Endothelial cell of umbilical vein (primary cell): ENCODE measurements around the gene RSPO3. TPM values are rescaled to one million over a fixed set of nuclear protein-coding genes. Genes with fewer than 3 reads are reported as not detected.

Experiments used
- BruUV-seq: library from RNA; stranded (reverse); fragments of 400-500 nt; replicated peaks from 2 replicates; lab custom pipeline; 2021; lab: Mats Ljungman, UMichigan
- CTCF ChIA-PET: fragments of 300-600, 350-600 bp; sonication (Branson Sonifier 250); formaldehyde crosslinking; loops from one replicate; lab custom pipeline; 2021; ENCODE audit warnings: antibody characterized with exemption, inconsistent platforms; lab: Charles Lee
- POLR2A ChIA-PET: fragments of 300-600, 350-600 bp; sonication (Branson Sonifier 250); formaldehyde crosslinking; loops from one replicate; lab custom pipeline; 2021; ENCODE audit warnings: antibody characterized with exemption, inconsistent platforms; lab: Charles Lee
- DNase-seq: peaks from one replicate; pipeline ENCODE4 v3.0.0-alpha.2; 2011; ENCODE audit warnings: low read depth, low spot score
- FAIRE-seq: peaks from 2 replicates; lab custom pipeline; 2011; peaks lifted over from hg19 to GRCh38; lab: Jason Lieb, UNC
- H2AFZ ChIP-seq: 2 replicates; pipeline ENCODE4 v1.6.0; 2012; ENCODE audit warnings: low read depth, low read length, control low read depth, inconsistent platforms
- H3K27ac ChIP-seq: 2 replicates; pipeline ENCODE4 v1.5.1; 2011; ENCODE audit warnings: low read depth, mild to moderate bottlenecking, control low read depth, low read length, moderate library complexity; ENCODE audit not compliant: insufficient read depth
- H3K27me3 ChIP-seq, 2 experiments: 2 replicates each; pipeline versions ENCODE4 v1.6.0 to v1.6.1; 2011; ENCODE audit warnings: low read length in 2 of 2, mixed read lengths in 1 of 2; ENCODE audit not compliant: control insufficient read depth in 2 of 2, insufficient read depth in 2 of 2
- H3K36me3 ChIP-seq, 2 experiments: 2 replicates in 1 of 2; 3 replicates in 1 of 2; pipeline ENCODE4 v1.5.1; 2011; ENCODE audit warnings: low read length in 2 of 2, mild to moderate bottlenecking in 1 of 2, moderate library complexity in 1 of 2; ENCODE audit not compliant: control insufficient read depth in 2 of 2, insufficient read depth in 2 of 2; ENCODE audit errors: extremely low read depth in 1 of 2
- H3K4me1 ChIP-seq: 3 replicates; pipeline ENCODE4 v1.5.1; 2011; ENCODE audit warnings: mild to moderate bottlenecking, low read length; ENCODE audit not compliant: control insufficient read depth, insufficient read depth; ENCODE audit errors: extremely low read depth
- H3K4me2 ChIP-seq: 2 replicates; pipeline ENCODE4 v1.6.1; 2011; ENCODE audit warnings: low read length, control low read depth, mixed read lengths; ENCODE audit not compliant: insufficient read depth
- H3K4me3 ChIP-seq, 3 experiments: fragments of 200-600 bp in 1 of 3; sonication (generic), shearing (Covaris generic) in 1 of 3; replicated peaks in 1 of 3; 2 replicates each; pipeline ENCODE4 v1.5.1; 2011 to 2016; ENCODE audit warnings: control low read depth in 3 of 3, low read length in 3 of 3, mild to moderate bottlenecking in 2 of 3, inconsistent platforms in 1 of 3, low read depth in 1 of 3, moderate library complexity in 1 of 3; ENCODE audit not compliant: insufficient read depth in 1 of 3
- H3K79me2 ChIP-seq: 2 replicates; pipeline ENCODE4 v1.6.0; 2012; ENCODE audit warnings: low read length, inconsistent platforms; ENCODE audit not compliant: control insufficient read depth, insufficient read depth
- H3K9ac ChIP-seq: replicated peaks from 2 replicates; pipeline ENCODE3; 2011; ENCODE audit warnings: low read length, control low read depth; ENCODE audit not compliant: insufficient read depth; ENCODE audit errors: extremely low read depth
- H3K9me1 ChIP-seq: replicated peaks from 3 replicates; pipeline ENCODE4 v1.6.0; 2011; ENCODE audit warnings: mild to moderate bottlenecking, low read length; ENCODE audit not compliant: control insufficient read depth, insufficient read depth; ENCODE audit errors: extremely low read depth
- H3K9me3 ChIP-seq: replicated peaks from 2 replicates; pipeline ENCODE4 v1.5.1; 2012; ENCODE audit warnings: low read length, inconsistent platforms; ENCODE audit not compliant: control insufficient read depth, insufficient read depth
- H4K20me1 ChIP-seq: replicated peaks from 2 replicates; pipeline ENCODE3; 2011; ENCODE audit warnings: mild to moderate bottlenecking, low read length; ENCODE audit not compliant: control insufficient read depth, insufficient read depth; ENCODE audit errors: extremely low read depth
- CTCF ChIP-seq, 2 donors: IDR thresholded peaks; 1 replicate in 1 of 2; 2 replicates in 1 of 2; pipeline ENCODE4 v1.5.1; 2011; ENCODE audit warnings: low read length in 2 of 2, mild to moderate bottlenecking in 2 of 2, moderate library complexity in 2 of 2, control low read depth in 1 of 2, inconsistent platforms in 1 of 2, low read depth in 1 of 2; ENCODE audit not compliant: insufficient read depth in 1 of 2; ENCODE audit errors: extremely low read depth in 1 of 2
- EZH2 ChIP-seq: IDR thresholded peaks from 2 replicates; pipeline ENCODE4 v1.6.1; 2012; ENCODE audit warnings: borderline replicate concordance, low read depth, mild to moderate bottlenecking, moderate library complexity, low read length, inconsistent platforms; ENCODE audit not compliant: severe bottlenecking
- JUN ChIP-seq: IDR thresholded peaks from 2 replicates; pipeline ENCODE4 v1.6.1; 2011; ENCODE audit warnings: borderline replicate concordance, low read depth; ENCODE audit not compliant: insufficient read length, insufficient read depth
- POLR2A ChIP-seq: IDR thresholded peaks from 2 replicates; pipeline ENCODE4 v1.6.1; 2012; ENCODE audit warnings: low read depth, mild to moderate bottlenecking, control low read depth, low read length
- dilution Hi-C: fragments of 300-500 bp; cut with MboI; formaldehyde crosslinking; loops from one replicate; pipeline ENCODE4 v1.15.0; 2019; ENCODE audit warnings: low sequenced_read_pairs; ENCODE audit not compliant: extremely low pct_ligation_motif_present
- intact Hi-C: fragments of 100-400 bp; cut with micrococcal nuclease; formaldehyde crosslinking; loops from one replicate; pipeline ENCODE4 v1.10.0; 2022
- polyA plus RNA-seq, 4 experiments: library from polyadenylated mRNA; depleted of rRNA in 3 of 4; stranded (reverse) in 3 of 4; unstranded in 1 of 4; fragments of >200 nt; gene quantifications; 2 replicates each; pipeline versions ENCODE4 v1.2.1 to v1.2.3, GENCODE V29; 2011 to 2012; ENCODE audit warnings: missing spikeins in 1 of 4
- total RNA-seq: library from RNA; stranded (reverse); gene quantifications from 2 replicates; pipeline ENCODE4 v1.2.3, GENCODE V29; 2021

RSPO3 gene
- total and polyA plus RNA-seq, 2 donors (not counting 3 experiments of a cell fraction or from before 2014, with no cell fraction given): 1.8 to 11.1 TPM

GRCh38 chr6:127202676-127203075 lies 84.2 kb downstream of the RSPO3 start:
- Histone ChIP-seq H3K27me3 (no peaks in the 10 kb centered on the region), H3K4me1 (peaks cover 12% of the 10 kb centered on the region), H3K9me1 (no peaks in the 10 kb centered on the region), H4K20me1 (no peaks in the 10 kb centered on the region), H3K27ac (no peak overlapping the region), H3K4me3 (no peak overlapping the region), H2AFZ (no peak overlapping the region), H3K36me3 (no peaks in the 10 kb centered on the region), H3K9ac (no peak overlapping the region), H3K79me2 (no peaks in the 10 kb centered on the region), H3K9me3 (no peaks in the 10 kb centered on the region), H3K4me2 (no peak overlapping the region)
- BruUV-seq: no TSS peak
- FAIRE-seq: no peak
- no peak for TF ChIP-seq JUN
- no peak for TF ChIP-seq CTCF (IDR thresholded peaks at IDR 0.05; ENCODE audit: extremely low read depth in 1 of 2, insufficient read depth in 1 of 2, low read depth in 1 of 2, low read length in 2 of 2)
- TF ChIP-seq POLR2A: no peak
- dilution Hi-C loops (no loop called here), intact Hi-C loops (no loop called here)
- CTCF ChIA-PET: interaction anchor here (2.4 kb wide), 1 partner anchor 12 kb away, joined by 10 read pairs; no protein-coding TSS in a partner anchor
- DNase-seq: no peak
- POLR2A ChIA-PET: no interaction called here

GRCh38 chr6:127204281-127204680 lies 85.8 kb downstream of the RSPO3 start:
- H3K27ac ChIP-seq: no peak overlapping the region

More at GRCh38 chr6:127204281-127204680, 85.8 kb downstream of the RSPO3 start:
- Histone ChIP-seq H3K36me3 (no peaks in the 10 kb centered on the region), H3K4me2 (no peak overlapping the region), H2AFZ (no peak overlapping the region), H3K9me1 (no peaks in the 10 kb centered on the region), H3K27me3 (no peaks in the 10 kb centered on the region), H3K4me3 (no peak overlapping the region), H4K20me1 (no peaks in the 10 kb centered on the region), H3K4me1 (peaks cover 18% of the 10 kb centered on the region), H3K9ac (no peak overlapping the region), H3K9me3 (no peaks in the 10 kb centered on the region), H3K79me2 (no peaks in the 10 kb centered on the region)
- DNase-seq (no peak), FAIRE-seq (no peak)
- intact Hi-C loops (no loop called here), dilution Hi-C loops (no loop called here)
- no peak for TF ChIP-seq EZH2
- ChIA-PET POLR2A (no interaction called here), CTCF (interaction anchor here (1.0 kb wide), 1 partner anchor 15 kb away, joined by 3 read pairs; no protein-coding TSS in a partner anchor)
- no TSS peak for BruUV-seq
